Neural cell (in vitro differentiated cells): ENCODE results near the gene PYDC1. TPM values are rescaled to one million over a fixed set of nuclear protein-coding genes. Genes with fewer than 3 reads are reported as not detected.

ENCODE experiments used
- H2AFZ ChIP-seq: fragments of 200-600, 300-800 bp; sonication (generic), shearing (Covaris generic); 2 replicates; pipeline ENCODE4 v1.6.0; 2014; ENCODE audit warnings: low read depth, mild to moderate bottlenecking, antibody characterized with exemption, low read length, moderate library complexity
- H3F3A ChIP-seq: fragments of 200-600 bp; shearing (Covaris generic); 2 replicates; pipeline ENCODE4 v1.6.1; 2016; ENCODE audit warnings: mild to moderate bottlenecking, moderate library complexity, mixed read lengths, antibody characterized with exemption, low read length; ENCODE audit not compliant: insufficient read depth, poor library complexity, severe bottlenecking
- H3K27ac ChIP-seq: fragments of 200-600, 300-800 bp; sonication (generic), shearing (Covaris generic); 2 replicates; pipeline ENCODE4 v1.5.1; 2014; ENCODE audit warnings: mild to moderate bottlenecking, low read length, moderate library complexity
- H3K27me3 ChIP-seq: fragments of 300-800, 200-600 bp; sonication (generic), shearing (Covaris generic); 2 replicates; pipeline ENCODE4 v1.6.0; 2014; ENCODE audit warnings: mild to moderate bottlenecking, low read depth, low read length, moderate library complexity; ENCODE audit not compliant: insufficient read depth
- H3K36me3 ChIP-seq: fragments of 300-800, 200-600 bp; sonication (generic), shearing (Covaris generic); 2 replicates; pipeline ENCODE4 v1.5.1; 2014; ENCODE audit warnings: mild to moderate bottlenecking, antibody characterized with exemption, low read length, moderate library complexity; ENCODE audit not compliant: insufficient read depth
- H3K4me2 ChIP-seq: fragments of 300-800, 200-600 bp; sonication (generic), shearing (Covaris generic); 2 replicates; pipeline ENCODE4 v1.6.0; 2014; ENCODE audit warnings: mild to moderate bottlenecking, low read length
- H3K4me3 ChIP-seq: fragments of 300-800, 200-600 bp; sonication (generic), shearing (Covaris generic); 2 replicates; pipeline ENCODE4 v1.5.1; 2014; ENCODE audit warnings: mild to moderate bottlenecking, low read length, moderate library complexity
- H3K79me2 ChIP-seq: fragments of 200-600 bp; shearing (Covaris generic); replicated peaks from 2 replicates; pipeline ENCODE4 v1.6.0; 2014; ENCODE audit warnings: mild to moderate bottlenecking, low read length, moderate library complexity; ENCODE audit not compliant: insufficient read depth
- H3K9ac ChIP-seq: fragments of 300-800, 200-600 bp; sonication (generic), shearing (Covaris generic); 2 replicates; pipeline ENCODE4 v1.6.1; 2016; ENCODE audit warnings: mild to moderate bottlenecking, low read length, mixed read lengths
- H3K9me2 ChIP-seq: fragments of 200-600 bp; shearing (Covaris generic); 2 replicates; pipeline ENCODE4 v1.6.1; 2016; ENCODE audit warnings: mild to moderate bottlenecking, low read length, mixed read lengths; ENCODE audit not compliant: insufficient read depth
- H3K9me3 ChIP-seq: fragments of 200-600, 300-800 bp; sonication (generic), shearing (Covaris generic); 2 replicates; pipeline ENCODE4 v1.6.1; 2016; ENCODE audit warnings: mild to moderate bottlenecking, mixed run types, low read length, moderate library complexity, mixed read lengths
- H4K20me1 ChIP-seq: fragments of 200-600 bp; shearing (Covaris generic); 2 replicates; pipeline ENCODE4 v1.6.1; 2016; ENCODE audit warnings: mild to moderate bottlenecking, mixed run types; ENCODE audit not compliant: insufficient read depth
- CTCF ChIP-seq: fragments of 450-650 bp; IDR thresholded peaks from 2 replicates; pipeline ENCODE4 v1.5.1; 2014; ENCODE audit warnings: antibody characterized with exemption, mild to moderate bottlenecking, moderate library complexity; ENCODE audit not compliant: poor library complexity, severe bottlenecking
- EP300 ChIP-seq: fragments of 450-650 bp; conservative IDR thresholded peaks from 2 replicates; pipeline ENCODE4 v1.6.1; 2014; ENCODE audit warnings: antibody characterized with exemption, mild to moderate bottlenecking, moderate library complexity; ENCODE audit not compliant: poor library complexity, severe bottlenecking
- EZH2 ChIP-seq: fragments of 200-600, 300-800 bp; shearing (Covaris generic), sonication (generic); IDR thresholded peaks from 2 replicates; pipeline ENCODE4 v1.6.1; 2014; ENCODE audit warnings: antibody characterized with exemption, low read length, borderline replicate concordance, mild to moderate bottlenecking; ENCODE audit not compliant: insufficient read depth, poor library complexity, severe bottlenecking
- MXI1 ChIP-seq: fragments of 450-650 bp; conservative IDR thresholded peaks from 2 replicates; pipeline ENCODE4 v1.6.1; 2014; ENCODE audit warnings: antibody characterized with exemption, mild to moderate bottlenecking; ENCODE audit not compliant: poor library complexity, severe bottlenecking
- POLR2AphosphoS5 ChIP-seq: IDR thresholded peaks from 2 replicates; pipeline ENCODE4 v1.6.1; 2012
- RAD21 ChIP-seq: fragments of 450-650 bp; conservative IDR thresholded peaks from 2 replicates; pipeline ENCODE4 v1.6.1; 2014; ENCODE audit warnings: antibody characterized with exemption, mild to moderate bottlenecking, moderate library complexity
- REST ChIP-seq: IDR thresholded peaks from 2 replicates; pipeline ENCODE4 v1.6.1; 2012; ENCODE audit warnings: borderline replicate concordance
- SMC3 ChIP-seq: fragments of 450-650 bp; conservative IDR thresholded peaks from 2 replicates; pipeline ENCODE4 v1.6.1; 2014; ENCODE audit warnings: antibody characterized with exemption, mild to moderate bottlenecking, moderate library complexity; ENCODE audit not compliant: poor library complexity
- TAF1 ChIP-seq: IDR thresholded peaks from 2 replicates; pipeline ENCODE4 v1.6.1; 2012; ENCODE audit warnings: low read depth
- polyA plus RNA-seq: library from polyadenylated mRNA; depleted of rRNA; stranded (reverse); fragments of >200 nt; gene quantifications from 2 replicates; pipeline ENCODE4 v1.2.3, GENCODE V29; 2014

PYDC1 gene
- polyA plus RNA-seq, 1 donor from 2014 or later, result not detected

DNA sequence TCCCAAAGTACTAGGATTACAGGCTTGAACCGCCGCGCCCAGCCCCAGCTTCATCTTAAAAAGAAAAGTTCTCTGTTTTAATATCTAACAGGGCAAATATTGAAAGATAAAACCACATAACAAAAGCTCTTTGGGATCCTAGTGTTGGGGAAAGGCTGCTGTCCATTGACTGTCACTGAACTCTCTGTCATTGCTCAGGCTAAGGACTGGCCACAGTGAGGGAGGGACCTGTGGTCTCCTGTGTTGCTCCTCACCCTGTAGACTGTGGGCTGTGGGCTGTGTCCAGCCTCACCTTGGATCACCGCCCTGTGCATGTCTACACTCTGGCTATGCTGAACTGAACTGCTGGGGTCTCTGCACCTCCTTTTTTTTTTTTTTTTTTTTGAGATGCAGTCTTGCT, 11.3 kb upstream of the PYDC1 start:
- Histone ChIP-seq H3K9me3 (no peaks in the 10 kb centered on the region), H3K27ac (no peak overlapping the region), H3K9ac (no peak overlapping the region), H4K20me1 (no peaks in the 10 kb centered on the region), H3F3A (no peaks in the 10 kb centered on the region), H3K4me2 (no peak overlapping the region), H3K36me3 (no peaks in the 10 kb centered on the region), H3K27me3 (no peaks in the 10 kb centered on the region), H3K9me2 (no peaks in the 10 kb centered on the region), H3K4me3 (no peak overlapping the region), H2AFZ (no peak overlapping the region), H3K79me2 (no peaks in the 10 kb centered on the region)
- TF ChIP-seq TAF1 (no peak), EP300 (no peak), CTCF (no peak), MXI1 (no peak)

DNA sequence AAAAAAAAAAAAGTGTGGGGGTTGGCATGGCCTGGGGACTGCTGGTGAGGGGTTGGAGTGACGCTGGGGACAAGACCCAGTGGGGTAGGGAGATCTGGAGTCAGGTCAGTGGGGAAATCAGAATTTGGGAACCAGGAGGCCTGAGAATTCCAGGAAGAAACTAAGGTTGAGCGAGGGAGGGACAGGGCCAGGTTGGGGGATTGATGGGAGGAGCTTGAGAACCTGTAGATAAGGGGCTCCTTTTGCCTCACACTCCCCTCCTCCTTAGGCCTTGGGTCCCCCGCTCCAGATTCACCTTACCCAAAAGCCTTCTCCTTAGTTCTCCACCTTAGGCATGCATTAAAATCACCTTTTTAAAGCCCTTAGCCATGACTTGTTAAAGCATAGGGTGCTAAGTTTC, 8.3 kb upstream of the PYDC1 start:
- no peaks in the 10 kb centered on the region for H3K36me3 ChIP-seq
- H3K79me2 ChIP-seq, result no peaks in the 10 kb centered on the region
- H2AFZ ChIP-seq, result no peak overlapping the region
- no peaks in the 10 kb centered on the region for H3K9me2 ChIP-seq
- no peak overlapping the region for H3K4me3 ChIP-seq
- no peaks in the 10 kb centered on the region for H3K27me3 ChIP-seq
- no peak overlapping the region for H3K9ac ChIP-seq
- H3K9me3 ChIP-seq, result no peaks in the 10 kb centered on the region
- H3F3A ChIP-seq, result no peaks in the 10 kb centered on the region
- TF ChIP-seq TAF1 (no peak), EP300 (no peak), SMC3 (no peak), EZH2 (no peak), MXI1 (no peak), REST (no peak), RAD21 (no peak), POLR2AphosphoS5 (no peak), CTCF (no peak)
- H3K27ac ChIP-seq, result no peak overlapping the region
- H3K4me2 ChIP-seq, result no peak overlapping the region
- no peaks in the 10 kb centered on the region for H4K20me1 ChIP-seq
